SK-N-MC (cell line): ENCODE results near the gene ERC2.
A peak's percentile ranks its signal among the peaks of the same experiment; 100 is the strongest.

ENCODE experiments used
- DNase-seq: peaks from one replicate; pipeline ENCODE4 v3.0.0-alpha.2; 2011; ENCODE audit warnings: low read depth, low spot score
- H3K27ac ChIP-seq: fragments of 200-600 bp; sonication (generic); 2 replicates; pipeline ENCODE4 v1.5.1; 2016; ENCODE audit warnings: mixed run types
- H3K36me3 ChIP-seq: fragments of 200-600 bp; sonication (generic); 2 replicates; pipeline ENCODE4 v1.6.1; 2017; ENCODE audit warnings: antibody characterized with exemption, low read length, mixed read lengths; ENCODE audit not compliant: insufficient read depth
- H3K4me3 ChIP-seq: fragments of 200-600 bp; sonication (generic); 2 replicates; pipeline ENCODE4 v1.5.1; 2016
- H3K9ac ChIP-seq: fragments of 200-600 bp; sonication (generic); 2 replicates; pipeline ENCODE4 v1.8.0; 2017; ENCODE audit warnings: mixed run types, mixed read lengths; ENCODE audit not compliant: insufficient read length
- H3K9me3 ChIP-seq: fragments of 200-600 bp; sonication (generic); 2 replicates; pipeline ENCODE4 v1.6.1; 2017; ENCODE audit warnings: low read depth, mild to moderate bottlenecking, antibody characterized with exemption, low read length, moderate library complexity, mixed read lengths
- EZH2 ChIP-seq: fragments of 200-600 bp; sonication (generic); IDR thresholded peaks from one replicate; pipeline ENCODE4 v1.6.1; 2017; ENCODE audit warnings: antibody characterized with exemption
- FOXP2 ChIP-seq: optimal IDR thresholded peaks from 2 replicates; pipeline ENCODE3; 2011; ENCODE audit warnings: mild to moderate bottlenecking, moderate library complexity; ENCODE audit not compliant: insufficient read depth; ENCODE audit errors: extremely low read length, control extremely low read depth
- POLR2AphosphoS5 ChIP-seq: IDR thresholded peaks from 2 replicates; pipeline ENCODE4 v1.6.1; 2012; ENCODE audit warnings: mild to moderate bottlenecking, low read depth, low read length, borderline replicate concordance

ERC2 gene

DNA sequence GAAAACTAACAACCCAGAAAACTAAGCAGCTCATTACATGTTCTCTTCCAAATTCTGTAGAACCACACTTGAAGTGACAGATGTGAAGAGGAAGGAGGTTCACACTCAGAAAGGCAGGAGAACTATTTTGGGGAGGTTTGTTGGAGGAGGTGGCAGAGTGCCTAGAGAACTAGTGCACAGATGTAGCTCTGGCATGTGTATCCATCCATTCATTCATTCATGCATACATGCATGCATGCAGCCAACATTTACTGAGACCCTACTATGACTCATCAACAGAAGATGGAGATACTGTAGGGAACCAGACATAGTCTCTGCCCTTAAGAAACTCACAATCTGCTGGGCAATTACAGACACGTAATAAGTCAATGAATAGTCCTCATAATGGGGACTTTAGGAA, 116.7 kb downstream of the ERC2 start:
- Histone ChIP-seq H3K9me3 (no peaks in the 10 kb centered on the region), H3K4me3 (no peak overlapping the region), H3K9ac (no peak overlapping the region), H3K27ac (no peak overlapping the region), H3K36me3 (no peaks in the 10 kb centered on the region)
- TF ChIP-seq POLR2AphosphoS5 (no peak), FOXP2 (no peak), EZH2 (no peak)
- DNase-seq, result no peak

DNA sequence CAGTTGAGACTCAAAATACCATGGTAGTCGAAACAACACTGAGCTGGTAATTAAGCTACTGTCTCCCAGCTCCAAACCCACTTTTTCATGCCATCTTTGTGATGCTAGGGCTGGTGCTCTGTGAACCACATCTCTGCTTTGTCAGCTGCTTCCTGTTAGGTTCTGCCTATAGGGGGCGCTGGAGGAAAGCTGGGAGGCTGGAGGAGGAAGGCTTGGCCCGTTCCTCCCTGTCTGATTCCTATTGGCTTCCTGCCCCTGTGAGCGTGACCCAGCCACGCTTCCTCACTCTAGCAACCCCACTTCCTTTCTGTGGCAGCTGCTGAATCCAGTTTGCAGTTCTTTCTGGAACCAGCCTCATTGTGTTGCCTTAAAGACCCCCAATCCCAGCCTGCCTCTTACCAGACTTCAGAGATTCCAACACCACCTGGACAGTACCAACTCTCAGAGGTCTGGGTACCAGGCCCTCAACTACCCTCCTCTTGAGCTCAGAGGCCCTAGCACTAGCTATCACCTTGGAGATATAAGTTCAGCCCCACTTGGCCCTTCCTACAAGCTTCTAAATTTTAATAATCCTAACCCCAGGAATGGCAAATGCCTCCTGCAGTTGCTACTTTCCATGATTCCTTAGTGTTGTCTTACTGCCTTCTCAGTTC, 120.9 kb downstream of the ERC2 start:
- TF ChIP-seq POLR2AphosphoS5 (no peak), FOXP2 (no peak), EZH2 (no peak)
- H3K9me3 ChIP-seq, result no peaks in the 10 kb centered on the region
- H3K36me3 ChIP-seq, result no peaks in the 10 kb centered on the region
- peak overlapping the region; percentile 98 for H3K27ac ChIP-seq
- DNase-seq, result no peak
- no peak overlapping the region for H3K4me3 ChIP-seq
- no peak overlapping the region for H3K9ac ChIP-seq

DNA sequence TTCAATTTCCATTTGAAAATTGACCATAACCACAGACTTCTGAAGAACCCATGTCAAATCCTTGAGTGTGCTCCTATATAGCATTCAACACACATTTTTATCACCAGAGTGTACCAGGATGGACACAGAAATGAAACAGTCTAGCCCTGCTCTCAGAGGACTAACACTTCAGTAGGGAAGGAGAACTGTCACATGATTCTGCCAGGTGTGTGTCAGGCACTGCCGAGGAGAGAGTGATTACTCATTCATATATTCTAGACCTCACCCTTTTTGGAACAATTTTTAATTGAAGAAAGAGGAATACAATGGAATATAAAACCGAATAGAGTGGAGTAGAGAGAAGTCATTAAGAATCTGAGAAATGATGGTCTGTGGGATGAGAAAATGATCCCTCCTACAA, 125.8 kb downstream of the ERC2 start:
- TF ChIP-seq FOXP2, result no peak
- TF ChIP-seq POLR2AphosphoS5, result no peak
- TF ChIP-seq EZH2, result no peak
- DNase-seq, result no peak

DNA sequence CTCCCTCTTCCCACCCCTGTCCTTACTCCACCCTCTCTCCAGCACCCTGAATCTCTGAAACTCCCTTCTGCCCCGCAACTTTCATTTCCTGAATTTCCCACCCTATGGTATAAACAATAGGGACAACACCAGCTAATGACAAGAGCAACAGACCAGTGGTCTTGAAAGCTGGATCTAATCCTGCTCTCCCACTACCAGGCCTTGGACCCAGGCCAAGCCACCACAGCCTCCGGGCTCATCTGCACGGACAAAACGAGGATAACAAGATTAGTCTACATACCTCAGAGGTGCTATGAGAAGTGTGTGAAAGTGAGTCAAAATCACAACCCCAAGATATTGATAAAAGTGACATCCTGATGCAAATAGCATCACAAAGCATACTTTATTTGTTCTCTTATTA, 128.6 kb downstream of the ERC2 start:
- Histone ChIP-seq H3K27ac (no peak overlapping the region), H3K36me3 (no peaks in the 10 kb centered on the region), H3K9me3 (no peaks in the 10 kb centered on the region), H3K9ac (no peak overlapping the region), H3K4me3 (no peak overlapping the region)
- DNase-seq, result no peak
- TF ChIP-seq EZH2 (no peak), POLR2AphosphoS5 (no peak), FOXP2 (no peak)

More for the DNA sequence above, 125.8 kb downstream of the ERC2 start:
- no peaks in the 10 kb centered on the region for H3K9me3 ChIP-seq
- no peak overlapping the region for H3K27ac ChIP-seq
- no peaks in the 10 kb centered on the region for H3K36me3 ChIP-seq
- no peak overlapping the region for H3K9ac ChIP-seq
- H3K4me3 ChIP-seq, result no peak overlapping the region

DNA sequence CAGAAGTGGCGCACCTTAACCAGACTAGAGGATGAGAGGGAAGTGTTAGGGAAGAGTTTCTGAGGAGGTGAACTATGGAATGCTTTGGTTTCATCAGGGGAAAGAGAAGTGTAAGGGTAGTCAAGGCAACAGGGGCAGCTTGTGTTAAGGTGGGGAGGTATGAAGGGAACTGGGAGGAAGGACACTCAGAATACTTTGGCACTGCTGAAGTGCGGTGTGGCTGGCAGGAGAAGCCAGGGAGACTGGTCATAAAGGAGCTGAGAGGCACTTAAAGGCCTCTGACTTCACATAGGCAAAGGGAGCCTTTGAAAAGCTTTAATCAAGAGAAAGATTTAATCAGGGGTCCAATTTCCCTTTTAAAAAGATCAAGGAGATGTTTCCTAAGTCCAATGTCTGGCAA, 129.0 kb downstream of the ERC2 start:
- no peak overlapping the region for H3K9ac ChIP-seq
- no peak for TF ChIP-seq EZH2
- no peak for TF ChIP-seq POLR2AphosphoS5
- no peak for TF ChIP-seq FOXP2
- no peak for DNase-seq
- no peaks in the 10 kb centered on the region for H3K36me3 ChIP-seq
- no peak overlapping the region for H3K4me3 ChIP-seq
- no peaks in the 10 kb centered on the region for H3K9me3 ChIP-seq
- no peak overlapping the region for H3K27ac ChIP-seq

DNA sequence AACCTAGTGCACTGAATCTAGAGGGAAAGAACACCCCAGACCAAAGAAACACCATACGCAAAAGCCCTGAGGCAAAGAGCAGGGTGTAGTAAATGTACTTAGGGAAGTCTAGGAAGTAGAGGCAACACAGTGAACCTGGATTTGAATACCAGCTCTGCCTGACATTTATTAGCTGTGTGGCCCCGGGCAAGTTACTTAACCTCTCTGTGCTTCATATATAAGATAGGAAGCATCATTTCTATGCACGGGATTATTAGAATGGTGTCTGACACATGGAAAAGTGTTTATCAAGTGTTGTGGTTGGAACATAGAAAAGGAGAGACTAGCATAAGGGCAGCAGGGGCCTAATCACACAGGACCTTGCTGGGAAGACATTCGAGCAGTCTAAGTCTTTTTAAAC, 132.2 kb downstream of the ERC2 start:
- H3K9me3 ChIP-seq, result no peaks in the 10 kb centered on the region
- H3K27ac ChIP-seq, result no peak overlapping the region
- H3K9ac ChIP-seq, result no peak overlapping the region
- TF ChIP-seq POLR2AphosphoS5, result no peak
- no peak for TF ChIP-seq EZH2
- no peak for TF ChIP-seq FOXP2
- no peaks in the 10 kb centered on the region for H3K36me3 ChIP-seq
- DNase-seq, result no peak
- H3K4me3 ChIP-seq, result no peak overlapping the region

DNA sequence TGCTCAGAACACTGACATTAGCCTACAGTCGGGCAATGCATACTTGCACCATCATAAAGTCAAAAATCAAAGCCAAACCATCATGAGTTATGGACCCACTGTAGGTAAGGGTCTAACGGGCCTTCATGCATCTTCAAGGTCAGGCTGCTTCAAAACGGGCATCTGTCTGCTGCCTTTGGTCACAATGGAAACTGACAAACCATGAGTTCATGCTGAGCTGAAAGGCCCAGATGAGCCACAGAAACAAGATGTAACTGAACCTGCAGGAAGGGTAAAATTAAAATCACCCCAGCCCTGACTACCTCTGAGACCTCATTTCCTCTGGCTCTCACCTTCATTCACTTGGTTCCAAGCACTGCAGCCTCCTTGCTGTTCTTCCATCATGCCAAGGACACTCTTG, 143.8 kb downstream of the ERC2 start:
- H3K27ac ChIP-seq, result no peak overlapping the region
- H3K9ac ChIP-seq, result no peak overlapping the region
- no peaks in the 10 kb centered on the region for H3K9me3 ChIP-seq
- DNase-seq, result no peak
- H3K4me3 ChIP-seq, result no peak overlapping the region
- no peaks in the 10 kb centered on the region for H3K36me3 ChIP-seq
- no peak for TF ChIP-seq EZH2
- TF ChIP-seq FOXP2, result no peak
- no peak for TF ChIP-seq POLR2AphosphoS5

DNA sequence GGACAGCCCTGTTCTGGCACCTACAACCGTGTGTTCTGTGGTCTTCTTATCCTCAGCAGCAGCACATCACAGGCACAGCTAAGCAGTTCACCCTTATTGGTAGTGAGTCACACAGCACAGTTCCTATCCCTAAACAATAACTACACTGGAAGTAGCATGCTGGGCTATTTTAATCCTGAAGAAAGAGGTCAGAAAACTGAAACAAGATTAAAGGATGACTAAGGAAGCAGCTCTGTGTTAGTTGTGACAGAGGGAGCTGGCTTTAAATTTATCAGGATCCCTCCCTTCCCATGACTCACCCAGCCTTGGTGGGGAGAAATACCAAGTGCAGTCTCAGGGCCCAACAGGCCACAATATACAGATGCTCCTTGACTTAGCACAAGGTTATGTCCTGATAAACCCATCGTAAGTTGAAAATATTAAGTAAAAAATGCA, 144.3 kb downstream of the ERC2 start:
- TF ChIP-seq POLR2AphosphoS5 (no peak), FOXP2 (no peak), EZH2 (no peak)
- Histone ChIP-seq H3K9me3 (no peaks in the 10 kb centered on the region), H3K4me3 (no peak overlapping the region), H3K9ac (no peak overlapping the region), H3K36me3 (no peaks in the 10 kb centered on the region), H3K27ac (no peak overlapping the region)
- no peak for DNase-seq

DNA sequence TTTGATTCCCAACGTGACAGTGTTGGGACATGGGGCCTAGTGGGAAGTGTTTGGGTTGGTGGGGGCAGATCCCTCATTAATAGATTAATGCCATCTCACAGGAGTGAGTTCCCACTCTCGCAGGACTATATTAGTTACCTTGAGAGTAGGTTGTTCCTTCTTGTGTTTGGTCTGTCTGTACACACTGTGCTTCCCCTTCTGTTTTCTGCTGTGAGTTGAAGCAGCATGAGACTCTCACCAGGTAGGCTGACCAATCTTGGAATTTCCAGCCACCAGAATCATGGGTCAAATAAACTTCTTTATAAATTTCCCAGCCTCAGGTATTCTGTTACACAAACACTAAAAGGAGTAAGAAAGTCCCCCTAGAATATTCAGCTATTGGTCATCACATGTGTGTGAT, 145.4 kb downstream of the ERC2 start:
- no peaks in the 10 kb centered on the region for H3K36me3 ChIP-seq
- no peaks in the 10 kb centered on the region for H3K9me3 ChIP-seq
- H3K27ac ChIP-seq, result no peak overlapping the region
- H3K9ac ChIP-seq, result no peak overlapping the region
- H3K4me3 ChIP-seq, result no peak overlapping the region
- no peak for DNase-seq
- TF ChIP-seq POLR2AphosphoS5, result no peak
- TF ChIP-seq EZH2, result no peak
- TF ChIP-seq FOXP2, result no peak
